Activated T-cell treated with anti-CD3 and anti-CD28 coated beads, Interleukin-2, amount 50 U/mL, for 4 hours (primary cell): ENCODE data around the gene FGF21. TPM values are rescaled to one million over a fixed set of nuclear protein-coding genes. Genes with fewer than 3 reads are reported as not detected.
"Not testable (repeated sequence)": the region's sequence is repeated elsewhere in the genome, so short reads cannot be mapped to it uniquely, and the experiment has no call there.

Experiments
- ATAC-seq, 2 donors: fragments of 200-7000 bp; cut with Tn5 transposase; one replicate each; pipeline ENCODE4 v1.10.0; 2021
- DNase-seq: peaks from one replicate; pipeline ENCODE4 v3.0.0-alpha.2; 2020
- H3K27me3 Mint-ChIP-seq: one replicate; pipeline ENCODE4 v1.8.0; 2021; ENCODE audit warnings: low read depth, mixed read lengths
- H3K36me3 Mint-ChIP-seq: one replicate; pipeline ENCODE4 v1.8.0; 2022; ENCODE audit warnings: mixed read lengths; ENCODE audit not compliant: insufficient read depth
- H3K4me1 Mint-ChIP-seq: one replicate; pipeline ENCODE4 v1.8.0; 2021; ENCODE audit warnings: low read depth, mixed read lengths
- H3K4me3 Mint-ChIP-seq: one replicate; pipeline ENCODE4 v1.8.0; 2021; ENCODE audit warnings: mild to moderate bottlenecking, moderate library complexity, mixed read lengths
- H3K9me3 Mint-ChIP-seq: one replicate; pipeline ENCODE4 v1.8.0; 2021; ENCODE audit warnings: mixed read lengths
- total RNA-seq, 3 donors: library from RNA; stranded (reverse); gene quantifications; one replicate each; pipeline ENCODE4 v1.2.1, GENCODE V29; 2021

FGF21 gene
- total RNA-seq, 3 donors from 2014 or later: not detected

DNA sequence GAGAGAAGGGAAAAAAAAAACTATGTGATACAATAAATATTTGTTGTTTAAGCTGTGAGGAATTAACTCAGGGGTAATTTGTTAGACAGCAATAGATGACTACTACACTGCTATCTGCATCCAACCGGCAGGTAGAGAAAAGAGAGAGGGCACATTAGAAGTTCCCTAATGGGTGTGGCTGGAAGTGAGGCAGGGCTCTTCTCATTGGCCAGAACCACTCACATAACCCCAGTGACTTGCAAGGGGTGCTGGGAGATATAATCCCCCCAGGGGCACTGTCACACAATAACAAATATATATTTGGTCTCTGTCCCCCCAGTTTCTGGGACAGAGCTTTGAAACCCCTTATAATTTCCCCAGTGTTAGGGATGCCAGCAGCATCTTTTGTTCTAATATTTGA lies 24.3 kb downstream of the FGF21 start:
- Mint-ChIP-seq H3K27me3 (peaks cover 4% of the 10 kb centered on the region), H3K36me3 (no peaks in the 10 kb centered on the region), H3K4me3 (no peak overlapping the region), H3K4me1 (peaks cover 5% of the 10 kb centered on the region), H3K9me3 (no peaks in the 10 kb centered on the region)
- ATAC-seq: no peak
- DNase-seq: no peak

DNA sequence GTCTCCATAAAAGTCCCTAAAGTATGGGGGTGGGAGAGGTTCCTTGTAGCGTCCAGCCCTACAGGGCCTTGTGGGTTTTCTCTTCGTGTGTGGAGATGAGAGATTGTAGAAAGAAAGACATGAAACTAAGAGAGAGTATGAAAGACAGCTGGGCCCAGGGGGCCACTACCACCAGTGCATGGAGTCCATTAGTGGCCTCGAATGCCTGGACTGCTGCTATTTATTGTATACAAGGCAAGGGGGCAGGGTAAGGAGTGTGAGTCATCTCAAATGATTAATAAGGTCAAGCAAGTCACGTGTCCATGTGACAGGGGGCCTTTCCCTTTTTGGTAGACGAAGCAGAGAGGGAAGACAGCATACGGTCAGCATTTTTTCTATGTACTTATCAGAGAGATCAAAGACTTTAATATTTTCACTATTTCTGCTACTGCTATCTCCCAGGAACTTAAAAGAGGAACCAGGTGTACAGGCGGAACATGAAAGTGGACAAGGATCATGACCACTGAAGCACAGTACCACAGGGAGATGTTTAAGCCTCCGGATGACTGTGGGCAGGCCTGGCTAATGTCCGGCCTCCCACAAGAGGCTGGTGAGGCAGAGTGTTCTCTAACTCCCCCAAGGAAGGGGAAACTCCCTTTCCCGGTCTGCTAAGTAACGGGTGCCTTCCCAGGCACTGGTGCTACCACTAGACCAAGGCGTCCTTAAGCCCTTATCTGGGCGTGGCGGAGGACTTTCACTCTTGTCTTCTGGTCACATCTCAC lies 25.5 kb downstream of the FGF21 start:
- H3K36me3 Mint-ChIP-seq: no peaks in the 10 kb centered on the region
- H3K27me3 Mint-ChIP-seq: peaks cover 4% of the 10 kb centered on the region
- no peak overlapping the region for H3K4me3 Mint-ChIP-seq
- H3K9me3 Mint-ChIP-seq: no peaks in the 10 kb centered on the region
- peaks cover 5% of the 10 kb centered on the region for H3K4me1 Mint-ChIP-seq
- no peak for DNase-seq
- no peak for ATAC-seq

DNA sequence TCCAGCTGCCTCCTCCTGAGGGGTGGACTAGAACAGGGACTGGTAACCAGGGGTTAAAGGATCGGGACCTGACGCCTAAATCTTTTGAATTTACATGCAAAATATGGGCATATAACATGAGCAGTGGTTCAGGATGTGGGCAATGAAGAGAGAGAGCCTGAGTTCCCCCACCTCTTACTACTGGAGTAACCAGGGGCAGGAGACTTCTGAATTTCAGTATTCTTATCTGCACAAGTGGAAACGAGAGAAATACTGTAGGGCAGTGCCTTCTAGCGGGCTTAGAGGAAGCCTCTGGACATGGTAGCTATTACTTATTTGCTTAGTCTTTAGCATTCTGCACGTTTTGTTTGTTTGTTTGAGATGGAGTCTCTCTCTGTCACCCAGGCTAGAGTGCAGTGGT lies 29.2 kb downstream of the FGF21 start:
- peaks cover 4% of the 10 kb centered on the region for H3K27me3 Mint-ChIP-seq
- no peaks in the 10 kb centered on the region for H3K36me3 Mint-ChIP-seq
- no peak for DNase-seq
- no peaks in the 10 kb centered on the region for H3K9me3 Mint-ChIP-seq
- no peak for ATAC-seq
- no peak overlapping the region for H3K4me3 Mint-ChIP-seq
- peaks cover 5% of the 10 kb centered on the region for H3K4me1 Mint-ChIP-seq

DNA sequence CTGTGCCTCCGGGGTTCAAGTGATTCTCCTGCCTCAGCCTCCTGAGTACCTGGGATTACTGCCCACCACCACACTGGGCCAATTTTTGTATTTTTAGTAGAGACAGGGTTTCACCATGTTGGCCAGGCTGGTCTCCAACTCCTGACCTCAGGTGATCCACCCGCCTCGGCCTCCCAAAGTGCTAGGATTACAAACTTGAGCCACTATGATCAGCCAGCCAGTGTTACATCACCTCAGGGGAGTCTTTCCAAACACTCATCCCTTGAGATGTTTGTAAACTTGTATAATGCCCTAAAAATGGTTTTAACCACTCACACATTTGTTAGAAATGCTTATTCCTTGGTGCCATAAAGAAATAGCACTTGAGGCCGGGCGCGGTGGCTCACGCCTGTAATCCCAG lies 31.1 kb downstream of the FGF21 start:
- DNase-seq, H3K4me1 Mint-ChIP-seq, H3K4me3 Mint-ChIP-seq, H3K9me3 Mint-ChIP-seq, ATAC-seq, H3K27me3 Mint-ChIP-seq, H3K36me3 Mint-ChIP-seq: not testable (repeated sequence)

DNA sequence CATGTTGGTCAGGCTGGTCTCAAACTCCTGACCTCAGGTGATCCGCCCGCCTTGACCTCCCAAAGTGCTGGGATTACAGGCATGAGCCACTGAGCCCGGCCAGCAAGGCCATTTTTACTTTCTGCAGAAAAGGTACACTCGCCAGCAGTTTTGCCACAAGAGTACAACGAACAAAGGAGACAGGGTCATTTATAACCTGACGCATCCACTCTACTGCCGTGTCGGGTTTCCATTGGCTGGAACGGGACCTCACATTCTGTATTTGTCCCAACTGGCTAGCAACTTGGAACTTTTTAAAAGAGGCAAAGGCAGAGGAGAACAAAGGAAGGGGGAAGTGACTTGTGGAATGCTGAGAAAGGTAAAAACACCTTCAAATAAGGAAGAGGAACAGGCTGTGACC lies 32.0 kb downstream of the FGF21 start:
- not testable (repeated sequence) for H3K27me3 Mint-ChIP-seq, H3K9me3 Mint-ChIP-seq, H3K4me1 Mint-ChIP-seq, ATAC-seq, H3K36me3 Mint-ChIP-seq, DNase-seq, H3K4me3 Mint-ChIP-seq

DNA sequence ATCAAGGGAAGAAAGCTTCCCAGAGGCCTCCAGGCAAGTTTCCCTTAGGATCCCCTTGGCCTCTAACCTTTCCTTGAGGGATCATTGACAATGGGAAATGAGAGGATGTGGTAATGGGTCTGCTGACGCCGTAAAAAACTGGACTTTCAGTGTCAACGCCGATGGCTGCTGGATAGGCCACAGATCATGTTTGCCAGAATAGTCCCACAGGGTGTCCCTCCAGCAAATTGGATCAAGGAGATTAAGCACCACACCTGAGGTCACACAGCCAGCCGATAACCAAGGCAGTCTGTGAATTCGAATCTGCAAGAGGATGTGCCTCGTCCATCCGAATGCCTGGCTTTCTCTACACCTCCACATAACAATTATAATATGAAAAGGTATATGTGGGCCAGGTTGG lies 37.9 kb downstream of the FGF21 start:
- H3K9me3 Mint-ChIP-seq: no peaks in the 10 kb centered on the region
- no peaks in the 10 kb centered on the region for H3K36me3 Mint-ChIP-seq
- H3K4me1 Mint-ChIP-seq: peaks cover 2% of the 10 kb centered on the region
- DNase-seq: no peak
- no peak for ATAC-seq
- no peaks in the 10 kb centered on the region for H3K27me3 Mint-ChIP-seq
- H3K4me3 Mint-ChIP-seq: no peak overlapping the region

DNA sequence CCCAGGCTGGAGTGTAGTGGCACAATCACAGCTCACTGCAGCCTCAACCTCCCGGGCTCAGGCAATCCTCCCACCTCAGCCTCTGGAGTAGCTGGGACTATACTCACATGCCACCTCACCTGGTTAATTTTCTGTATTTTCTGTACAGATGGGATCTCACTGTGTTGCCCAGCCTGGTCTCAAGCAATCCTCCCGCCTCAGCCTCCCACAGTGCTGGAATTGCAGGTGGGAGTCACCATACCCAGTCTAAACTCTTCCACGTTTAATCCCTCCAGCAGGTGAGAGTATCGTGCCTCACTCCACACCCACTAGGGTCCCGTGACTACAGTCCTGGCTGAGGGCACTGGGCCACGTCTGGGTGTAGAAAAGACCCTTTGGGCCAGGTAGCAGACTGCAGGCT lies 39.0 kb downstream of the FGF21 start:
- Mint-ChIP-seq H3K36me3 (no peaks in the 10 kb centered on the region), H3K27me3 (no peaks in the 10 kb centered on the region), H3K4me1 (peaks cover 2% of the 10 kb centered on the region), H3K9me3 (no peaks in the 10 kb centered on the region), H3K4me3 (no peak overlapping the region)
- ATAC-seq (no peak), DNase-seq (no peak)

DNA sequence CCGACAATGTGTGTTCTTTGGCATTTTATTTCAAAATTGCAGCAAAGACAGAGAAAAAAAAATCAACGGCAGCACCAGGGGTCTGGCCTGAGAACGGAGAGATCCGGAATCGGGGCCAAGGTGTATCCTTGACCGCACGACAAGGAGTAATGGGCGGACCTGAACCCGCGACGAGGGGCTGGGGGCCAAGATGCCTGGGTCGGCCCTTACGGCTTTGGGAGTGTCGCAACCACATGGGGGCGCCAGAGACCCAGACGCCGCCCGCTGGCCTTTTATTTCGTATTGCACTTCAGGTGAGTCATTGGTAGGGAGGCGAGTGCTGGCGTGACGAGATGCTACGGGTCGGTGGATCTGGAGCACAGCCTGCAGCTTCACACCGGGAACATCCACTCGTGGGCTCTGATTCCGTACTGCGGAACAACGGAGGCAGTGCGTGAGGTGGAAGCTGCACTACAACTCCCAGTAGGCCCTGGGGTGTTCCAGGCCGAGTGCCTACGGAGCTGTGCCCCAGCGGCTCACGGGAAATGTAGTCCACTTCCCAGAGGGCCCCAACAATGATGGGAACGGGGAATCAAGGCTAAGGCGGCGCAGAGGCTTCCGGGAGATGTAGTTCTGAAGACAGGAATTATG lies 39.8 kb downstream of the FGF21 start:
- peak; percentile 80 for DNase-seq
- Mint-ChIP-seq H3K27me3 (no peaks in the 10 kb centered on the region), H3K4me1 (peaks cover 2% of the 10 kb centered on the region), H3K36me3 (no peaks in the 10 kb centered on the region), H3K4me3 (peak overlapping the region; percentile 83), H3K9me3 (no peaks in the 10 kb centered on the region)
- peak; percentile 98 to 99 for ATAC-seq

DNA sequence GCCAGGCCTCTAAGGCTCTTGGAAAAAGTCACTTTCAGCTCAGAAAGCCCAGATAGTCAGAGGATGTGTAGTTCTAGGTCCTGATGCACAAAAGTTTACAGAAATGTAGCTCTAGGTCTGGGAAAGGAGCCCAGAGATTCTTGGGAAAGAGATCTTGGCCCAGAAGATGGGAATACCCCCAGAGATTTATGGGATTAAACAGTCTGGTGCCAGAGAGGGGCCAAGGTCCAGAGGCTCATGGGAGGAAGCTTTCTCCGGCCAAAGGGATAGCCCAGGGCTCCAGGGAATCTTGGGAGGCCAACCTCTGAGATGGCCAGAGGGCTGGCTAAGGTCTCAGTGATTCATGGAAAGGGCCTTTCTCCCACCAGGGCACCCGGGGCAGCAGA lies 40.4 kb downstream of the FGF21 start:
- no peak for DNase-seq
- peak overlapping the region; percentile 83 for H3K4me3 Mint-ChIP-seq
- H3K4me1 Mint-ChIP-seq: peaks cover 2% of the 10 kb centered on the region
- no peak for ATAC-seq
- no peaks in the 10 kb centered on the region for H3K36me3 Mint-ChIP-seq
- H3K27me3 Mint-ChIP-seq: no peaks in the 10 kb centered on the region
- H3K9me3 Mint-ChIP-seq: no peaks in the 10 kb centered on the region

DNA sequence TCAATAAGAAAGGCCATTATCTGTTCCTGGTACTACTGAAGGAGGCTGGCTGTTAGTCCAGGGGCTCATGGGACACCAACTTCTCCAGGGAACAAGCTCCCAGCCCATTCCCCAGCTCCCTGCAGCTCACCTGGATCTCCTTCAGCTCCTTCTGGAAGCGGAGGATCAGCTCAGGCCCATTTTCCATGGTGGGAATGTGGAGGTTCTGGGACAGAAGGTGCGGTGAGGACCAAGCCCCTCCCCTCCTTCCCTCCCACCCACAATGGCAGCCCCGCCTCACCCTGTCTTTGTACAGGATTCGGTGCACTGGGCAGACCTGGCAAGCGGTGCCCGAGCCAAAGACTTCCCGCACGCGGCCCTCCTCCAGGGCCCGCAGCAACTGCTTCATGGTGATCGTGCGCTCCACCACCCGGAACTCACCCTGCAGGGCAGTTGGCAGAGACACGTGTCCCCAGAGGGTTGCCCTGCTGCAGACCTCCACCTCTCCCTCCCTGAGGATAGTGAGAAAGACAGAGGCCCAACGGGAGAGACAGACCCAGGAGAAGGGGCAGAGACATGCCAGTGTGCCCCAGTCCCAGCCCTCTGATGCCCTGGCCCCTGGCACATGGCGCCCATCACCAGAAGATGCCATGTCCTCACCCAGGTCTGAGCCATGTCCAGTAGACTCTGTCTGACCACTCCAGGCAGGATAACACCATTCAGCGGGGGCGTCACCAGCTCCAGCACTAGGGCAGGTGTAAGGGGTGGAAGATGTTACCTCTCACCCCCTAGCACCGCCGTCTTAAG lies 41.2 kb downstream of the FGF21 start:
- Mint-ChIP-seq H3K9me3 (no peaks in the 10 kb centered on the region), H3K4me3 (no peak overlapping the region), H3K4me1 (peaks cover 2% of the 10 kb centered on the region), H3K36me3 (no peaks in the 10 kb centered on the region), H3K27me3 (no peaks in the 10 kb centered on the region)
- no peak for DNase-seq
- ATAC-seq: no peak

DNA sequence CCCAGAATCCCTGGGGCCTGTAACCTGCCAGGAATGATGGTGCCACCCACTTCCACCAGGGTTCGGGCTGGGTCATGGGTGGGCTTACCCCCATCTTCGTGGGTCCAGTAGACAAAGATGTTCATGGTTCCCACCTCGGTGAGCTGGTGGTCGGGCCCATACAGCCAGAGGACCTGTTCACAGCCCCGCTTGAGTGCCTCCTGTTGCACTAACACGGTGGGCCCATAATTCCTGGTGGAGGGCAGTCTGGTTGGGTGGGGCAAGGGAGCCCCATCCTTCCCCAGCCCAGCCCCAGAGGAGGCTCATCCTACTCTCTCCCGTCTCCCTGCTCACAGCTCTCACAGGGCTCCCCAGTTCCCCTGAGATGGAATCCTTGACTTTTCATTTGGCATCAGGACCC lies 41.8 kb downstream of the FGF21 start:
- Mint-ChIP-seq H3K4me1 (peaks cover 2% of the 10 kb centered on the region), H3K27me3 (no peaks in the 10 kb centered on the region), H3K4me3 (no peak overlapping the region), H3K36me3 (no peaks in the 10 kb centered on the region), H3K9me3 (no peaks in the 10 kb centered on the region)
- DNase-seq (no peak), ATAC-seq (no peak)

DNA sequence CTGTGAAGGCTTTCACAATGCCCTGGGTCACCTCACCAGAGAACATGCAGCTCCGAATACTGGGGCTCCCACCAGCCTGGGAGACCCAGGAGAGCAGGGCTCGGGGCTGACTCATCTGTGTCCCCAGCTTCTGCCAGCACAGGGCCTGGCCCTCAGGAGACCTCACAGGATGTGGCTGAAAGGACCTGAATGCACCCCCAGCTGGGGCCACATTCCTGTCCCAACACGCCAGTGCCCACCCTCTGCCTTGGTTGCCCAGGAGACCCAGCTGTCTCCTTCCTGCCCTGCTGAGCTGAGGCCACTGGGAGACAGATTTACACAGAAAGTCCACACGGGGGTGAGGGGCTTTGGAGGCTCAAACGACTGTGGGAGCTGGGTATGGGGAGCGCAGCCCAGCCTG lies 43.6 kb downstream of the FGF21 start:
- Mint-ChIP-seq H3K27me3 (no peaks in the 10 kb centered on the region), H3K4me1 (peaks cover 2% of the 10 kb centered on the region), H3K9me3 (no peaks in the 10 kb centered on the region), H3K4me3 (no peak overlapping the region), H3K36me3 (no peaks in the 10 kb centered on the region)
- no peak for ATAC-seq
- DNase-seq: no peak

DNA sequence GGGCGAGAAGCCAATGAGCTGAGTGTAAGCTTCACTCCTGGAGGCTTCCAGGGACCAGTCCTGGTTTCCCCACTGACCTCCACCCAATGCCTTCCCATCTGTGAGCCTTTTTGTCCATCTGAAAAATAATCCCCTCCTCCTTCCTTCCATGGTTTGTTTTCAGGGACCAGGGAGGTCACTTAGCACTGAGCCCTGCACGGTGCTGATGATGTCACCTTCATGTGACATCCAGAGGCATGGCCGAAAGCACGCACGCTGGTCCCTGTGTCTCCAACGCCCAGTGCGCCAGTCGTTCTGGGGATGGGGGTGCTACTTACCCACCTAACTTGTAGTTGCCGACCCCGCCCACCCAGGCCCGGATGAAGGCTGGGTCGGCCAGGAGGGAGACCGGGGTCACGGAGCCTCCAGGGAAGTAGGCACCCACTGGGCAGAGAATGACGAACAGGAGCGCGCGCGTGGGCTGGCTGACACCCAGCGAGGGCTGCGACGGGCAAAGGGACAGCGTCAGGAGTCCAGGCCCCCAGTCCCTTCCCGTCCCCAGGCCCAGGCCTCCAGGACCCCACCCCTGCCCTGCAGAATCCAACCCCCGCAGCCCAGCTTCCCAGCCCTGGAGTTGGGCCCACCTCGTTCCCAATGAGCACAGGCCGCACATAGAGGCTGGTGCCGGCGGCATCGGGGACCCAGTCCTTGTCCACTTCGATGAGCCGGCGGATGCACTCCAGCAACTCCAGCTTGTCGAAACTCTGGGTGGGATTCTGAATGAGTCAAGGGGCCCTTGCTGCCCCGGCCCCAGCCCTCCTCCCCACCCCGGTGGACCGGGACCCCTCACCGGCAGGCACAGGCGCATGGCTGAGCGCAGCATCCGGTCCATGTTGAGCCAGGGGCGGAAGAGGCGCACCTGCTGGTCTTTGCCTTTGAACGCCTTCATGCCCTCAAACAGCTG lies 44.3 kb downstream of the FGF21 start:
- no peak for ATAC-seq
- Mint-ChIP-seq H3K9me3 (no peaks in the 10 kb centered on the region), H3K4me1 (peaks cover under 1% of the 10 kb centered on the region), H3K27me3 (no peaks in the 10 kb centered on the region), H3K4me3 (no peak overlapping the region), H3K36me3 (no peaks in the 10 kb centered on the region)
- no peak for DNase-seq

DNA sequence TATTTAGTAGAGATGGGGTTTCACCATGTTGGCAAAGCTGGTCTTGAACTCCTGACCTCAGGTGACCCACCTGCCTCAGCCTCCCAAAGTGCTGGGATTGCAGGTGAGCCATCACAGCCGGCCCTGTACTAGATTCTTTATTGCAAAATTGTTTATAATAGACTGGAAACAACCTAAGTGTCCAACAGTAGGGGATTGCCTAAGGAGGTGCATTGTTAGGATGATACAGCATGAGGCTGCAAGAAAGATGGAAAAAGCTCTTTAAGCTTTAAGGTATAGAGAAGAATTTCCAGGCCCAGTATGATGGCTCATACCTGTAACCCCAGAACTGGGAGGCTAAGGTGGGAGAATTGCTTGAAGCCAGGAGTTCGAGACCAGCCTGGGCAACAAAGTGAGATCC lies 47.3 kb downstream of the FGF21 start:
- ATAC-seq (no peak), DNase-seq (no peak)
- H3K27me3 Mint-ChIP-seq: no peaks in the 10 kb centered on the region
- no peak overlapping the region for H3K4me3 Mint-ChIP-seq
- peaks cover 2% of the 10 kb centered on the region for H3K36me3 Mint-ChIP-seq
- H3K4me1 Mint-ChIP-seq: peaks cover 2% of the 10 kb centered on the region
- H3K9me3 Mint-ChIP-seq: no peaks in the 10 kb centered on the region
